GM11168 (cell line): ENCODE measurements around the gene FAM53B.
"Not testable (repeated sequence)": the region's sequence is repeated elsewhere in the genome, so short reads cannot be mapped to it uniquely, and the experiment has no call there.

ENCODE experiments used
- in situ Hi-C: fragments of 300-500 bp; cut with MboI; formaldehyde crosslinking; loops from one replicate; pipeline ENCODE4 v1.12.0; 2022; ENCODE audit warnings: low sequenced_read_pairs; ENCODE audit not compliant: unreplicated experiment

The FAM53B gene

GRCh38 chr10:124595143-124595883 lies 148.9 kb downstream of the FAM53B start:
- in situ Hi-C loops = no loop called here

- in situ Hi-C loops = no loop called here
Observed at GRCh38 chr10:124594240-124594639, 149.9 kb downstream of the FAM53B start.

GRCh38 chr10:124593431-124593985 lies 150.7 kb downstream of the FAM53B start:
- in situ Hi-C loops = no loop called here

GRCh38 chr10:124592736-124593430 lies 151.3 kb downstream of the FAM53B start:
- in situ Hi-C loops = no loop called here

- in situ Hi-C loops = no loop called here
Observed at GRCh38 chr10:124592101-124592500, 152.1 kb downstream of the FAM53B start.

DNA sequence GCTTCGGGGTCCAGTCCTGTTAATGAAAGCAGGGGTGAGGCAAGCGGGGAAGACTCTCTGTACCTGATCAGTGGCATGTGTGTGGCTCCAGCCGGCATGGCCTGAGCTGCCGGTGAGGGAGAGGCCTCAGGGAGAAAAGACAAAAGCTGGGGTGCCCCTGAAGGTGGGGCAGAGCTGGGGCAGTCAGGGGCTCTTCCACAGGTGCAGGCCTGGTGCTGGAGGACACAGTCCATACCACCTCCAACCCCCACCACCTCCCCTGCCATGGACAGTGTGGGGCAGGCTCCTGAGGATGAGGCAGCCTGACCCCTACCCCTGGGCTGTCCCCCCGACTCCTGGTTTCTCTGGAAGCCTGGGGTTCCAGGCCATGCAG lies 153.1 kb downstream of the FAM53B start:
- in situ Hi-C loops = no loop called here

GRCh38 chr10:124590216-124591122 lies 153.7 kb downstream of the FAM53B start:
- in situ Hi-C loops = no loop called here

DNA sequence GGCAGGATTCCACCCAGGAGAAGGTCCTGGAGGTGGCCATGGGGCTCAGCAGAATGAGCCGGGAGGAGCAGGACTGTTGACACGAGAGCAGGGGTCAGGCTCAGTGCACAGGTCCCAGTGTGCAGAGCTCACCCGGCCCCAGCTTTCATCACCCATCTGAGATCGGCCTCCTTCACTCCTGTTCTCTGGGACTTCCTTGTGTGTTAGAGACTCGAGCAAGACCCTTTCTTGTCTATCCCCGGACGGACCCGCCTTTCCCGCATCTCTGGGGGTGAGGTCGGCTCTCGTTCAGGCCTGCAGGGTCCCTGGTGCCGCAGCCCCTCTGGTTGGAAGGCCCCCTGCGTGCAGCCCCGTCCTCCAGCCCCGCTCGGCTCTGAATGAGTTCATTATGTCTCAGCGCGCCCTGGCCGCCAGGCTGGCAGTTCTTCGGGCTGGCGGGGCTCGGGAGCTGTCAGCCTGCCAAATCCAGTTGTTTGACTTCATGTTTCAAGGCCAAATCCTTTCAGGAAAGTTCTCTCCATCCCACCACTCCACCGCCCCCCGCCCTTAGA lies 154.6 kb downstream of the FAM53B start:
- in situ Hi-C loops = no loop called here

DNA sequence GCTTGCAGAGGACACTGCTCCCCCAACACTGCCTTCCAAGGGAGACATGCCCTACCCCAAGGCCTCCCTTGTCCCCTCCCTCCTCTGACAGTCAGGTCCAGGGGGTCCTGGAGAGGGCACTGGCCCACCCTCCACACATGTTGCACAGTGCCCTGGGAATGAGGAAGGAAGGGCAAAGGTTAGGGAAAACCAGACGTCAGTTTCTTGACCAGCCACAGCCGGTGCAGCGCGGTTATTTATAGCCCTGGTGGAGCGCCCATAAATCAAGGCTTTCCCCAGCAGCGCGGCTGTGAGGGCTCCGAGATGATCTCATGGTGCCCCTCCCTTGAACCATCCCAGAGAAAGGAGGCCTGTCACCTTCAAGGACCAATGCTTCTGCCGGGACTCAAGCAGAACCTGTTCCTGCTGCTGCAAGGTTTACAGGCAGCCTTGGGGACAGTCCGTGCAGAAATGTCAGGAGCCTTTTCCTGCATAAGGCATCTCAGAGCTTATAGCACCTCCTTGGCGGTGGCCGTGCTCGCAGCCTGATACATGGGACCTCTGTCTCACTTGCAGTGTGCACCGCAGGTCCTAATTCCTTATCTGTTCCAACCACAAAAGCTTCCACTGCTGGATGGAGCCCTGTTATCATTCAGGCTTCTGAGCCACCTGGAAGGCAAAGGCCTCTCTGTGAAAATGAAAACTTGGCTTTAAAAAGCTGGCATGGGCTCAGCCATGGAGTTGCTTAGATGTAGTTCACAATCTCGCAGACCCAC lies 155.3 kb downstream of the FAM53B start:
- in situ Hi-C loops = no loop called here

- in situ Hi-C loops = not testable (repeated sequence)
Observed at GRCh38 chr10:124588341-124588735, 155.8 kb downstream of the FAM53B start.

GRCh38 chr10:124587811-124588211 lies 156.4 kb downstream of the FAM53B start:
- in situ Hi-C loops = no loop called here

- in situ Hi-C loops = no loop called here
Observed at GRCh38 chr10:124586142-124586541, 158.0 kb downstream of the FAM53B start.

- in situ Hi-C loops = no loop called here
Observed at GRCh38 chr10:124579011-124579399, 165.2 kb downstream of the FAM53B start.

- in situ Hi-C loops = no loop called here
Observed at GRCh38 chr10:124578231-124579010, 165.8 kb downstream of the FAM53B start.

DNA sequence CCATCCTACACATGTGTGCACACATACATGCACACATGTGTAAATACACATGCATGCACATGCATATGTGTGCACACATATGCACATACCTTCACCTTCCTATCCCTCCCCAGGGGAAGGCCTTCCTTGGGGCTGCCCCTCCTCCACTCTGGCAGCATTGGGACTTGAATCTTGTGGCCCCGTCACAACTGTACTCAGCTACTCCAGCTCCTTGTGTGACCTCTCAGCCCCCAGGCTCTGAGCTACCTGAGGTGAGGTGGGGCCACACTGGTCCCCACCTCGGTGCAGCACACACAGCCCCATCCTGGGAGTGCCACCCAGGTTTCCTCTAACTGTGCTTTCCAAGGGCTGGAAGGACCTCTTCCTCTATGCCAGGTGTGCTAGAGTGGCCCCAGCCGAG lies 166.5 kb downstream of the FAM53B start:
- in situ Hi-C loops = no loop called here

GRCh38 chr10:124576526-124577420 lies 167.4 kb downstream of the FAM53B start:
- in situ Hi-C loops = no loop called here

DNA sequence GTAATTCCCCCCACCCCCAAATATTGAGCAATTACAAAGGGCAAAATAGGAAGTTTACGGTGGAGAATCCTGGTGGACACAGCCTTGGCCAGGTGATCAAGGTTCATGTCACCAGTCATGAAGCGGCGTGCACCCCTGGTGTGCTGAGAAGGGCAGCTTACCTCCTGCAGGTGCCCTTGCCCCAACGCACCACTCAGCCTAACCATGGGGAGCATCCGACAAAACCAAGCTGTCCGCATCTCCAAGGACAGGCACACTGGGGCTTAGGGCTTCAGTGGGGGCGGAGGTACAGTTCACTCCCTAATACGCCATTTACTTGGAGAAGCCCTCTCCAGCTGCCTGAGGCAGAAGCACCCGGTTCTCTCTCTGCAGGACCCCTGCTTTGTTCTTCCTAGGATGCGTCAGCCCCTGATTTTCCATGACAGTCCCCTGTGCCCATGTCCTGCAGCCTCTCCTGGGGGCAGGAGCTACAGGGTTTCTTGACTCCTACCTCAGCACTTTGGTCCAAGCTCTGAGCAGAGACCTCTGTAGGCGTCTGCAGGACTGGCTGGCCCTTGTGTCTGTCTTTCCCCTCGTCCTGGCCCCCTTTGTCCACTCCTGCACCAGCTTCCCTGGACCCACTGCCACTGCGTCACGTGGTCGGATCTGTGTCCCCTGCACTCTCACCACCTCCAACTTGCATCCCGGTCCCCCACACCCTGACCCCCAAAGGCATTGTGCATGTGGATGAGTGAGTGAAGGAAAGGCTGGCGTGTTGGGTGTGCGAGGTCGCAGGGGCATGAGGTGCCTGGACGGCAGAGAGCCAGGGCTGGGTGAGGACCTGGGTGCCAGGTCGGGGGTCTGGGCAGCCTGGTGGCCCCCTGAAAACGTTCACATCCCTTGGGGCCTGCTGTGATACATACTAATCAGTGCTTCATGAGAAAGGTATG lies 168.8 kb downstream of the FAM53B start:
- in situ Hi-C loops = no loop called here
